IPS-20b (cell line): ENCODE measurements around the gene RNU4-1.
"Not testable (repeated sequence)": the region's sequence is repeated elsewhere in the genome, so short reads cannot be mapped to it uniquely, and the experiment has no call there.

Experiments used
- H3K27ac ChIP-seq: one replicate; pipeline ENCODE4 v1.5.1; 2013; ENCODE audit warnings: low read length
- H3K27me3 ChIP-seq: 2 replicates; pipeline ENCODE4 v1.6.1; 2013; ENCODE audit warnings: mild to moderate bottlenecking, low read length, inconsistent platforms; ENCODE audit not compliant: insufficient read depth
- H3K36me3 ChIP-seq: 2 replicates; pipeline ENCODE4 v1.6.1; 2013; ENCODE audit warnings: low read depth, mild to moderate bottlenecking, inconsistent platforms, low read length, moderate library complexity; ENCODE audit not compliant: insufficient read depth
- H3K4me1 ChIP-seq: 2 replicates; pipeline ENCODE4 v1.6.1; 2013; ENCODE audit warnings: mild to moderate bottlenecking, control low read depth, inconsistent platforms, low read length, moderate library complexity; ENCODE audit not compliant: insufficient read depth
- H3K4me3 ChIP-seq: 2 replicates; pipeline ENCODE4 v1.5.1; 2013; ENCODE audit warnings: mild to moderate bottlenecking, low read length, inconsistent platforms
- H3K9ac ChIP-seq: 2 replicates; pipeline ENCODE4 v1.6.1; 2013; ENCODE audit warnings: low read depth, mild to moderate bottlenecking, inconsistent platforms, low read length, moderate library complexity
- H3K9me3 ChIP-seq: 2 replicates; pipeline ENCODE4 v1.6.1; 2013; ENCODE audit warnings: mild to moderate bottlenecking, low read depth, low read length, inconsistent platforms; ENCODE audit not compliant: insufficient read depth

The RNU4-1 gene

GRCh38 chr12:120292661-120293531, at the start of gene RNU4-1:
Gene RNU4-1 (minus strand): TSS chr12:120293237.
- peak within 1 kb of the TSS; percentile 90 for H3K4me3 ChIP-seq
- no peaks in the 10 kb centered on the region for H3K36me3 ChIP-seq
- peak within 1 kb of the TSS; percentile 92 for H3K9ac ChIP-seq
- H3K4me1 ChIP-seq, result peaks cover 3% of the 10 kb centered on the region; the same call in 1 of the 2 replicates
- no peaks in the 10 kb centered on the region for H3K9me3 ChIP-seq
- H3K27me3 ChIP-seq, result no peaks in the 10 kb centered on the region
- H3K27ac ChIP-seq, result peak within 1 kb of the TSS; percentile 96

DNA sequence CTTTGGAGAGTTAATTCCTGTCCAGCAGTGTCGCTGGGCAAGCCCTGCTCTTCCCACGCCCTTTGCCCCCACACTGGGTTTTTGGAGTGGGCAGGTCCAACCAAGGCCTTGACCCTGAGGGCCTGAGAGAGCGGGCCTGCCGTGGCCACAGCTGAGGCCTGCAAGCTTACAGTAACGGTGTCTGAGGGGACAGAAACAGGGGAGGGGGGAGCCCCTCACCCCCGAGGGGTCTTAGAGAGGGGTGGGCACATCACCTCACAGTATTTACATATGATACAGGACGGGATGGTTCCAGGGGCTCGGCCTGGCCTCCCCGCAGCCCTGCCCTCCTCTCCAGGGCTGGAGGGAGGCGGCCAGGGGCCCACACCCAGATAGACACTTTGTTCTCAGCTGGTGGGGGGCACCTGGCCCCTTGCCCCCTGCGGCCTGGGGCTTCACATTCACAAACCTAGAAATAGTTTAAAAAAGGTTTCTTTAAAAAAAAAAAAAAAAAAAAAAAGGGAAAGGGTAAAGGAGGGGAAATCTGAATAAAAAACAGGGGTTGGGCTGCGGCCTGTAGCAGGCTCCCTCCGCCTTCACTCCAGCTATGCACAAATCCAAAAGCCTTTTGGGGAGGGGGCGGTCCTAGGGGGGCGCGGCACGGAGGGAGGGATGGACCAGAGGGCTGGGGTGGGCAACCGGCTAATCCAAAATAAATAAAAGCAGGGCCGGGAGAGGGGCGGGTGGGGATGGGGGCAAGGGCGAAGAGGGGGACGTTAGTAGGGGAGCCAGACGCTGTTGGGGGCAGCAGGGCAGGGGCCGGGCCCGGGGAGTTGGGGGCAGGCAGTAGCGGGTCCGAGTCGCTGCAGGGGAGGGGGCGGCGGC, 49.4 kb upstream of the RNU4-1 start:
- Histone ChIP-seq H3K9ac (no peak overlapping the region), H3K27ac (no peak overlapping the region), H3K4me1 (no peaks in the 10 kb centered on the region), H3K9me3 (peaks cover 7% of the 10 kb centered on the region), H3K36me3 (peaks cover 42% of the 10 kb centered on the region), H3K4me3 (no peak overlapping the region; the same call in 1 of the 2 replicates), H3K27me3 (no peaks in the 10 kb centered on the region)

GRCh38 chr12:120339256-120339655, 46.2 kb upstream of the RNU4-1 start:
- no peak overlapping the region for H3K27ac ChIP-seq
- no peaks in the 10 kb centered on the region for H3K27me3 ChIP-seq
- H3K9ac ChIP-seq, result no peak overlapping the region
- peaks cover 19% of the 10 kb centered on the region for H3K9me3 ChIP-seq
- peaks cover 13% of the 10 kb centered on the region for H3K36me3 ChIP-seq
- H3K4me1 ChIP-seq, result no peaks in the 10 kb centered on the region
- H3K4me3 ChIP-seq, result no peak overlapping the region

DNA sequence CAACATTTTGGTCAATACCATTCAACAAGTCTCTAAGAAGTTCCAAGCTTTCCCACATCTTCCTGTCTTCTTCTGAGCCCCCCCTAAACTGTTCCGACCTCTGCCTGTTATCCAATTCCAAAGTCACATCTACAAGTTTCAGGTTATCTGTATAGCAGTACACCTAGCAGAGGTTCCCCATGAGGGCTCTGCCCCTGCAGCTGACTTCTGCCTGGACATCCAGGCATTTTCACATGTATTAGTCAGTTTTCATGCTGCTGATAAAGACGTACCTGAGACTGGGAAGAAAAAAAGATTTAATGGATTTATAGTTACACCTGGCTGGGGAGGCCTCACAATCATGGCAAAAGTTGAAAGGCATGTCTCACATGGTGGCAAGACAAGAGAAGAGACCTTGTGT, 44.7 kb upstream of the RNU4-1 start:
- Histone ChIP-seq H3K9me3 (peaks cover 19% of the 10 kb centered on the region), H3K4me3 (no peak overlapping the region), H3K4me1 (no peaks in the 10 kb centered on the region), H3K27ac (no peak overlapping the region), H3K27me3 (no peaks in the 10 kb centered on the region), H3K36me3 (no peaks in the 10 kb centered on the region), H3K9ac (no peak overlapping the region)

- not testable (repeated sequence) for H3K27ac ChIP-seq, H3K9ac ChIP-seq, H3K27me3 ChIP-seq, H3K36me3 ChIP-seq, H3K4me1 ChIP-seq, H3K4me3 ChIP-seq
- H3K9me3 ChIP-seq, result peaks cover 19% of the 10 kb centered on the region
These were observed 43.4 kb upstream of the RNU4-1 start for GRCh38 chr12:120336392-120336791.

DNA sequence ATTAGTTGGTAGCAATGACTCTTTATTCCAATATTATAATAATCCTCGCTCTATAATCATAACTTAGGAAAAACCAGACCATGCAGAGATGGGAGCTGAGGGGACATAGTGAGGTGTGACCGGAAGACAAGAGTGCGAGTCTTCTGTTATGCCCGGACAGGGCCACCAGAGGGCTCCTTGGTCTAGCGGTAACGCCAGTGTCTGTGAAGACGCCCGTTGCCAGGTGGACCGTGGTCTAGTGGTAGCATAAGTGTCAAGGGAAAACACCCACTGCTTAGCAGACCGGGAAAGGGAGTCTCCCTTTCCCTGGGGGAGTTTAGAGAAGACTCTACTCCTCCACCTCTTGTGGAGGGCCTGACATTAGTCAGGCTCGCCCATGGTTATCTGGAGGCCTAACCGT, 42.4 kb upstream of the RNU4-1 start:
- peaks cover 19% of the 10 kb centered on the region for H3K9me3 ChIP-seq
- H3K4me3 ChIP-seq, H3K27ac ChIP-seq, H3K4me1 ChIP-seq, H3K36me3 ChIP-seq, H3K9ac ChIP-seq, H3K27me3 ChIP-seq: not testable (repeated sequence)

- H3K27me3 ChIP-seq, result no peaks in the 10 kb centered on the region
- peaks cover 13% of the 10 kb centered on the region for H3K9me3 ChIP-seq
- H3K4me3 ChIP-seq, result no peak overlapping the region
- H3K4me1 ChIP-seq, result no peaks in the 10 kb centered on the region
- no peak overlapping the region for H3K9ac ChIP-seq
- H3K36me3 ChIP-seq, result no peaks in the 10 kb centered on the region
- H3K27ac ChIP-seq, result no peak overlapping the region
These were observed 39.5 kb upstream of the RNU4-1 start for GRCh38 chr12:120332523-120332922.

DNA sequence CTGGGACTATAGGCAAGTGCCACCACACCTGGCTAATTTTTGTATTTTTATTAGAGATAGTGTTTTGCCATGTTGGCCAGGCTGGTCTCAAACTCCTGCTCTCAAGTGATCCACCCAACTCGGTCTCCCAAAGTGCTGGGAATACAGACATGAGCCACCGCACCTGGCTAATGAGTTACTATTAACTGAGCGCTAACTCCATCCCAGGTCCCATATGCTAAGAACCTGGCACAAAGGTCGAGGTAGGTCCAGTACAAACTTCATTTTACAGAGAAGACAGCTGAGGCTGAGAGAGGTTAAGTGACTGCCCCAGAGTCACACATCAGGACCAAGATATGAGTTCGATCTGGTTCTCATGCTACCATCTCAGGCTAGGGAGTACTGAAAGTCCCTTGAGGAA, 39.0 kb upstream of the RNU4-1 start:
- Histone ChIP-seq H3K4me1 (no peaks in the 10 kb centered on the region), H3K4me3 (no peak overlapping the region), H3K9ac (no peak overlapping the region), H3K27me3 (no peaks in the 10 kb centered on the region), H3K9me3 (peaks cover 9% of the 10 kb centered on the region; the same call in 1 of the 2 replicates), H3K27ac (no peak overlapping the region), H3K36me3 (no peaks in the 10 kb centered on the region)

DNA sequence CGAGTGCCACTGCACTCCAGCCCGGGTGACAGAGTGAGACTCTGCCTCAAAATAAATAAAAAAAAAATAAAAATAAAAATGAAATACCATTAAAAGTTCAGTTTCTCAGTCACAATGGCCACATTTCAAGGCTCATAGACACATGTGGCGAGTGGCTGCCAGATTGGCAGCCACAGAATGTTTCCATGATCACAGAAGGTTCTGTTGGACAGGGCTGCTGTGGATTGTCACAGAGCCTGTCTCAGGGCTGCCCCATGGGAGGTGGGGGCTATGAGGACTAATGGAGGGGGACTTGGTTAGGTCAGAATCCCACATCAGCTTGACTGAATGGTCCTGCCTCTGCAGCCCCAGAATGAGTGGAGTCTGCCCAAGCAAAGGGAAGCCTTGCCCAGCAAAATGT, 38.4 kb upstream of the RNU4-1 start:
- no peak overlapping the region for H3K27ac ChIP-seq
- no peak overlapping the region for H3K4me3 ChIP-seq
- H3K4me1 ChIP-seq, result no peaks in the 10 kb centered on the region
- H3K27me3 ChIP-seq, result no peaks in the 10 kb centered on the region
- H3K9ac ChIP-seq, result no peak overlapping the region
- 0 out of 2 replicates have a peak, but pooled peaks cover 3% of the 10 kb centered on the region for H3K9me3 ChIP-seq
- H3K36me3 ChIP-seq, result no peaks in the 10 kb centered on the region

DNA sequence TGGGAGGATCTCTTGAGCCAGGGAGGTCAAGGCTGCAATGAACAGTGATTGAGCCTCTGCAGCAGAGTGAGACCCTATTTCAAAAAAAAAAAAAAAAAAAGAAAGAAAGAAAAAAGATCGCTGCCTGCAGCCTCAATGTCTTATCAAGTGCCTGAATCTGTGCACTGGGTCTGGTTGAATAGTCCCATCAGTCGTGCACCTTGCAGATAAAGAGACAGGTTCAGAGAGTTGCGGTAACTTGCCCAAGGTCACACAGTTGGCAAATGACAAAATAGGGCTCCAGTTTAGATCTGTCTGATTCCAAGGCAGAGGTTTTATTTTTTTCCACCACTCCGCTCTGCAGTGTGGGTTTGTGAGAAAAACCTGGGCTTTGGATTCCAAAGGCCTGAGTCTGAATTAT, 35.2 kb upstream of the RNU4-1 start:
- Histone ChIP-seq H3K9me3 (no peaks in the 10 kb centered on the region), H3K4me3 (no peak overlapping the region), H3K4me1 (no peaks in the 10 kb centered on the region), H3K9ac (no peak overlapping the region), H3K27ac (no peak overlapping the region), H3K36me3 (no peaks in the 10 kb centered on the region), H3K27me3 (no peaks in the 10 kb centered on the region)

GRCh38 chr12:120327593-120327992, 34.6 kb upstream of the RNU4-1 start, which contains the start of gene PLA2G1B:
Gene PLA2G1B (minus strand): TSS chr12:120327779. CDS start chr12:120327753, 26 bp downstream.
- H3K9me3 ChIP-seq, result no peaks in the 10 kb centered on the region
- H3K27me3 ChIP-seq, result no peaks in the 10 kb centered on the region
- no peak within 1 kb of the TSS for H3K4me3 ChIP-seq
- H3K36me3 ChIP-seq, result no peaks in the 10 kb centered on the region
- H3K4me1 ChIP-seq, result no peaks in the 10 kb centered on the region
- H3K9ac ChIP-seq, result no peak within 1 kb of the TSS
- no peak within 1 kb of the TSS for H3K27ac ChIP-seq
